ENCODE data around the gene MYO3B.

- TF ChIP-seq CTCF (IDR thresholded peaks at IDR 0.05) (no peak), POLR2AphosphoS5 (IDR thresholded peaks at IDR 0.05) (no peak)
These were observed 144.3 kb downstream of the MYO3B start for GRCh38 chr2:170322140-170322766.

Measured in sigmoid colon (tissue), 4 donors.